ENCODE measurements around the gene BAG5.

The BAG5 gene

DNA sequence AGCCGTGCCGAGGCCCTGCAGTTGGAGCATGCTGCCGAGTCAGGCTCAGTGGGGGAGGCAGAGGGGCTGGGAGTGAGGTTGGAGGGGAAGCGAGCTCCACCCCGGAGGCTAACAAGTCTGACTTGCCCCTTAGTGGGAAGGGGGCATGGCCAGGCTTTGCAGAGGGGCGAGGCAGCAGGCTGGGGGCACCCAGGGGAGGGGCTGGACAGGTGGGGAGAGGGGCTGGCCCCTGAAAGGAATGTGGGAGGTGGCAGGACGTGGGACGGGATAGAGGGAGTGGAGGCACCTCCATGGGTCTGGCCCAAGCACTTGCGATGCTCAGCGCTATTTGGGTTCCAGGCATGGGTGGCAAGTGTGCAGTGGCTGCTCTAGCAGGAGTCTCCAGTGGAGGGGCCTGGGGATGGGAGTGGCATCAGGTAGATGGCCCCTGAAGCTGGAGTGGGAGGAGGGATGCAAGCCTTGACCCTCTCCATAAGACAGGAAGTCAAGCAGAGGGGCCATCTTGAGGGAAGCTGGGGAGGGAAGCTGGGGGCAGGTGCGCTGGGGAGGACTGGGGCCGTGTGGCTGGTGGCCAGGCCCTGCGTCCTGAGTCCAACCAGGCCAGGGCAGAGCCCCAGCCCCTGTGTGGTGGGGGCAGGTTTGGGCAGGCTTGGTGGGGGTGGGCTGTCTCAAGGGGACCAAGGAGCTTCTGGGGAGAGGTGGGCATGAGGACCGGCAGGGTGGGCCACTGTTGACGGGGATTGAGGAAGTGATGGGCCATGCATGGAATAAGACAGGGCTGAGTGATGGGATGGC lies 30.8 kb downstream of the BAG5 start:
- Histone ChIP-seq H4K20me1 (ENCODE audit: low read depth, low read length) (no peaks in the 10 kb centered on the region), H3K9me3 (ENCODE audit: insufficient read depth, low read length) (no peaks in the 10 kb centered on the region), H3K27ac (ENCODE audit: low read depth, low read length) (no peak overlapping the region), H3F3A (ENCODE audit: insufficient read depth) (no peaks in the 10 kb centered on the region), H3K4me3 (ENCODE audit: insufficient read depth, low read length, poor library complexity, severe bottlenecking) (no peak overlapping the region), H3K9me2 (replicated peaks; ENCODE audit: insufficient read depth, low read length) (no peaks in the 10 kb centered on the region), H3K27me3 (ENCODE audit: low read length) (no peaks in the 10 kb centered on the region), H3K4me2 (ENCODE audit: low read depth, low read length, poor library complexity, severe bottlenecking) (no peak overlapping the region), H3K9ac (ENCODE audit: low read length) (no peak overlapping the region), H3K79me2 (ENCODE audit: insufficient read depth, low read length) (peaks cover 22% of the 10 kb centered on the region), H3K36me3 (ENCODE audit: low read length) (no peaks in the 10 kb centered on the region), H2AFZ (ENCODE audit: low read depth, low read length, severe bottlenecking) (no peak overlapping the region)
- TF ChIP-seq, protein P1, sequence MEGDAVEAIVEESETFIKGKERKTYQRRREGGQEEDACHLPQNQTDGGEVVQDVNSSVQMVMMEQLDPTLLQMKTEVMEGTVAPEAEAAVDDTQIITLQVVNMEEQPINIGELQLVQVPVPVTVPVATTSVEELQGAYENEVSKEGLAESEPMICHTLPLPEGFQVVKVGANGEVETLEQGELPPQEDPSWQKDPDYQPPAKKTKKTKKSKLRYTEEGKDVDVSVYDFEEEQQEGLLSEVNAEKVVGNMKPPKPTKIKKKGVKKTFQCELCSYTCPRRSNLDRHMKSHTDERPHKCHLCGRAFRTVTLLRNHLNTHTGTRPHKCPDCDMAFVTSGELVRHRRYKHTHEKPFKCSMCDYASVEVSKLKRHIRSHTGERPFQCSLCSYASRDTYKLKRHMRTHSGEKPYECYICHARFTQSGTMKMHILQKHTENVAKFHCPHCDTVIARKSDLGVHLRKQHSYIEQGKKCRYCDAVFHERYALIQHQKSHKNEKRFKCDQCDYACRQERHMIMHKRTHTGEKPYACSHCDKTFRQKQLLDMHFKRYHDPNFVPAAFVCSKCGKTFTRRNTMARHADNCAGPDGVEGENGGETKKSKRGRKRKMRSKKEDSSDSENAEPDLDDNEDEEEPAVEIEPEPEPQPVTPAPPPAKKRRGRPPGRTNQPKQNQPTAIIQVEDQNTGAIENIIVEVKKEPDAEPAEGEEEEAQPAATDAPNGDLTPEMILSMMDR (IDR thresholded peaks at IDR 0.05; ENCODE audit: insufficient read depth, low read length, poor library complexity, severe bottlenecking): no peak
- TF ChIP-seq EZH2phosphoT487 (conservative IDR thresholded peaks at IDR 0.05; ENCODE audit: low read length): no peak

DNA sequence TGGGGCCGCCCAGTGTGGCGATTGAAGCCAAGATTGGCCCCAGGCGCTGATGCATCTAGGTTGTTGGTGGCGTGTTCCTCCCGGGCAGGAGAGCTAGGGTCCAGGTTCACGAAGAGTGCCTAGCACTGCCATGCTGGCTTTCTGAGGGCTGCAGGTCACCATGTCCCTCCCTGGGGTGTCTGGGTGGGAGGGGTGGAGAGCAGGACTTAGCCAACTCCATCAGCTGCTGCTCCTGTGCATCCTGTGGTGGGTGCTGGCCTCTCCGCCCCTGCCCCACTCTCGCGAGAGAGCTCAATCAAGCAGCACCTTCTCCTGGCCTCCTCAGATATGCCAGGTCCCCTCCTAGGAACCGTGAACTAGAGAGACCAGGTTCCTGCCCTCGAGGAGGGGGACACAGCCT lies 31.6 kb downstream of the BAG5 start:
- Histone ChIP-seq H3K27ac (ENCODE audit: low read depth, low read length) (no peak overlapping the region), H3K36me3 (ENCODE audit: low read length) (no peaks in the 10 kb centered on the region), H4K20me1 (ENCODE audit: low read depth, low read length) (no peaks in the 10 kb centered on the region), H3K4me2 (ENCODE audit: low read depth, low read length, poor library complexity, severe bottlenecking) (no peak overlapping the region), H2AFZ (ENCODE audit: low read depth, low read length, severe bottlenecking) (no peak overlapping the region), H3F3A (ENCODE audit: insufficient read depth) (no peaks in the 10 kb centered on the region), H3K9me2 (replicated peaks; ENCODE audit: insufficient read depth, low read length) (no peaks in the 10 kb centered on the region), H3K79me2 (ENCODE audit: insufficient read depth, low read length) (peaks cover 22% of the 10 kb centered on the region), H3K27me3 (ENCODE audit: low read length) (no peaks in the 10 kb centered on the region), H3K9me3 (ENCODE audit: insufficient read depth, low read length) (no peaks in the 10 kb centered on the region), H3K4me3 (ENCODE audit: insufficient read depth, low read length, poor library complexity, severe bottlenecking) (no peak overlapping the region), H3K9ac (ENCODE audit: low read length) (no peak overlapping the region)
- no peak for TF ChIP-seq EZH2phosphoT487 (conservative IDR thresholded peaks at IDR 0.05; ENCODE audit: low read length)
- TF ChIP-seq, protein P1 (IDR thresholded peaks at IDR 0.05; ENCODE audit: insufficient read depth, low read length, poor library complexity, severe bottlenecking): no peak

DNA sequence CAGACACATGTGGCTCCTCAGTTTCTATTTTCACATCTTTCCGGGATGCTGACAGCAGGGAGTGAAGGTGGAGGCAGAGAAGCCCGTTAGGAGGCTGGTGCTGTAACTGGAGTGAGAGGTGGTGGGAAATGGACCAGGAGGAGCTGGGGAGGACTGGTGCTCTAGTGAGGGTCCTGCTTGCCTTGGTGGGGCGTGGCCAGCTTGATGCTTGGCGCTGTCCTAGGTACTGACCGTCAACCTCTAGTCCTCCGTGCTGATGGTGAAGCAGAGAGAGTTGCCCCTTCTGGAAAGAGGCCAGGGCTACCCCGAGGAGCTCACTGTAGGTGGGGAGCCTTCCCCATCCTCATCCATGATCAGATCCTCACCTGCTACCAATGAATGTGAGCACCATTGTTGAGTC lies 32.1 kb downstream of the BAG5 start:
- H4K20me1 ChIP-seq (ENCODE audit: low read depth, low read length): no peaks in the 10 kb centered on the region
- no peaks in the 10 kb centered on the region for H3F3A ChIP-seq (ENCODE audit: insufficient read depth)
- no peak for TF ChIP-seq EZH2phosphoT487 (conservative IDR thresholded peaks at IDR 0.05; ENCODE audit: low read length)
- TF ChIP-seq, protein P1 (IDR thresholded peaks at IDR 0.05; ENCODE audit: insufficient read depth, low read length, poor library complexity, severe bottlenecking): no peak
- peaks cover 22% of the 10 kb centered on the region for H3K79me2 ChIP-seq (ENCODE audit: insufficient read depth, low read length)
- H3K9me2 ChIP-seq (replicated peaks; ENCODE audit: insufficient read depth, low read length): no peaks in the 10 kb centered on the region
- no peaks in the 10 kb centered on the region for H3K27me3 ChIP-seq (ENCODE audit: low read length)
- H3K9me3 ChIP-seq (ENCODE audit: insufficient read depth, low read length): no peaks in the 10 kb centered on the region
- no peak overlapping the region for H3K9ac ChIP-seq (ENCODE audit: low read length)
- H3K4me2 ChIP-seq (ENCODE audit: low read depth, low read length, poor library complexity, severe bottlenecking): peak overlapping the region; percentile 73
- no peak overlapping the region for H3K27ac ChIP-seq (ENCODE audit: low read depth, low read length)
- H3K36me3 ChIP-seq (ENCODE audit: low read length): no peaks in the 10 kb centered on the region
- no peak overlapping the region for H2AFZ ChIP-seq (ENCODE audit: low read depth, low read length, severe bottlenecking)
- H3K4me3 ChIP-seq (ENCODE audit: insufficient read depth, low read length, poor library complexity, severe bottlenecking): peak overlapping the region; percentile 89

Measured in SU-DHL-6 (cell line).